Measurements from ENCODE around the gene ALDH1L2.
"Not testable (repeated sequence)": the region's sequence is repeated elsewhere in the genome, so short reads cannot be mapped to it uniquely, and the experiment has no call there.

ALDH1L2 gene

GRCh38 chr12:105030820-105031807, 53.1 kb downstream of the ALDH1L2 start:
- DNase-seq: no peak

GRCh38 chr12:105026411-105026810, 57.8 kb downstream of the ALDH1L2 start:
- DNase-seq: no peak

DNA sequence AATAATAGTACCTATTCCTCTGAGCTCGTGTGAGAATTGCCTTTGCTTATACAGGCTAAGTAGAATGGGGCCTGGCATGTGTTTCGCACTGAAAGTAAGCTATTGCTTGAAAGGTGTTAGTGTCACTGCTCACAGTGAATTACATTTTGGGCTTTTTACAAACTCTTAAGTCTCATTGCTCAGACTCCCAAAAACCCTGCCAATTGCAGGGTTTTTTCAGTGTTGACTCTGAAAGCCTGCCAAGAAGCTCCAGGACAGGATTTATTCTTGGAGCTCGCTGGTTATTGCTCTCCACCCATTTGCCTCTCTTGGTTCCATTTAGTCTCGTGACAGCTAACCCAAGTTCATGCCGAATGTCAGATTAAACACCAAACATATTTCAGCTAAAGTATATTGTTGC, 58.4 kb downstream of the ALDH1L2 start:
- DNase-seq: no peak

DNA sequence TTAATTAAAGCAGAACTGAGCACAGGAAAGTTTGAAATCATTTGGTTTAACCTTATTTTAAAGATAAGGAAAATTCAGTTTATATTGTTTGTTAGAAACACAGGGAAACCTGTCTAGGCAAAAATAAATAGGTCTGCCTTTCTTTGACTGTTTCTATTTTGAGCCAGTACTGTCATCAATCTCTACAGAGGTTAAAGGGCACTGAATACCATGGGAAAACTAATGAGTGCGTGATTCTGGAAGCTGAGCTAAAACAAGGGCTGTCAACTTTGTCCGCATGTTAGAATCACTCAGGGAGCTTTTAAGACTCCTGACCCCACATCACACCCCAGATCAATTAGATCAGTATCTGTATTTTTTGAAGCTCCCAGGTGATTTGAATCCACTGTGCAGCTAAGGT, 59.3 kb downstream of the ALDH1L2 start:
- DNase-seq: no peak

- DNase-seq: no peak
These were observed 63.9 kb downstream of the ALDH1L2 start for GRCh38 chr12:105020241-105020962.

GRCh38 chr12:105018776-105019175, 65.5 kb downstream of the ALDH1L2 start:
- DNase-seq: no peak

DNA sequence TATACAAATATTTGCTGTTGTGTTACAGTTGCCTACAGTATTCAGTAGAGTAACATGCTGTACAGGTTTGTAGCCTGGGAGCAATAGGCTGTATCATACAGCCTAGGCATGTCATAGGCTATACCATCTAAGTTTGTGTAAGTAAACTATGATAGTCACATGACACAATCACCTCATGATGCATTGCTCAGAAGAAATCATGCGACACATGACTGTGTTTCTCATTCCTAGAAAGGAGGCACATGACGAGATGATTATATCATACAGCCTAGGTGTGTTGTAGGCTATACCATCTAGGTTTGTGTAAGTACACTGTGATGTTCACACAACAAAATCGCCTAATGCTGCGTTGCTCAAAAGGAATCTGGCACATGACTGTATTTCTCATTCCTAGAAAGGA, 66.2 kb downstream of the ALDH1L2 start:
- DNase-seq: no peak

GRCh38 chr12:105015543-105015942, 68.7 kb downstream of the ALDH1L2 start:
- DNase-seq: no peak

DNA sequence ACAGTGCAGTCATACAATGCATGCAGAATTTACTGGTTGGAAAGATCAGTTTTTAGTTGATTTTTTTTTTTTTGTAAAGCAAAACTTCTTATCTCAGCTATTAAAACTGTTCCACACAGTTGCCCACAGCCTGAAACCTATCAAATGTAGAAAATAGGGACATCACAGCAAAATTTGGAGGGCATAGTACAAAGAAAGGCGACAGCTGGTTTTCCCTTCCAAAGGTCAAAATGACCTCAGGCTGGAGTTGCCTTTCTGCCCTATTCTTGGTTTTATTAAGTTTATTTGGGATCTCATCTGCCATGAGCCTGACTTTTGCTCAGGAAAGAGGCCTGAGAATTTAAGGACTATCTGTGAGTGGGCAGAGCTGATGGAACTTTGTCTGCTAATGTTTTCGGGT, 69.7 kb downstream of the ALDH1L2 start:
- no peak for DNase-seq

- no peak for DNase-seq
These were observed 70.4 kb downstream of the ALDH1L2 start for GRCh38 chr12:105013892-105014291.

DNA sequence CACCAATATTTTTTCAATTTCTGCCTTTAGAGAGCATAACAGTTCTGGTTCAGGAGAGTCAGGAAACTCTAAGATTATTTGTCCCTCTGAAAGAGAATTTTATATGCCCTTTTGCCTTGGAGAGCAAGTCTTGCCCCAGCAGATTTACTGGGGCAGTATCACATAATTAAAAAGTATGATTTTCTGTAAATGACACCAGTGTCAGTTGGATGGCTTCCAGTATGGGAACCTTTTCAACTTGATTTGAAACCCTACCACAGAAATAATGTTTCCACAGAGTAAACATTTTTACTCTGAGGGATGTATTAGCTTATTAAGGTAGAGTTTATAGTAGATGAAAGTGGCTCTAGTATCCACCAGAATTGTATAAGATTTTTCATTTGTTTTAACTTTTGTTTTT, 82.8 kb downstream of the ALDH1L2 start:
- DNase-seq: no peak

DNA sequence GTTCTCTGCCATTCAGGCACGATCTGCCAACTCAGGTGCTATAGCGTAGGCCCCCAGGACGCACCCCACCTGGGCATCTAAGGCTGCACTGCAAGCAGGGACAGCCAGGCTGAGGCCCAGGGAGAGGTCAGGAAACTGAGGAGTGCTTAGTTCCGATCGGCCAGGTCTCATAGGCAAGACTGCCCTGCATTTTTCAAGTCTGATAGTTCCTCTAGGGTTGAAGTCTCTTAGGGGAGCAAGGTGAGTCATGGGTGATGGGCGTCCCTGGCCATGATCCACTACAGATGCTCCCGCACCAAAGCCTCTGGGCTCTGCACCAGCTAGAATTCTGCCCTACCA, 84.9 kb downstream of the ALDH1L2 start:
- DNase-seq: no peak

GRCh38 chr12:104998423-104999346, 85.6 kb downstream of the ALDH1L2 start:
- no peak for DNase-seq

DNA sequence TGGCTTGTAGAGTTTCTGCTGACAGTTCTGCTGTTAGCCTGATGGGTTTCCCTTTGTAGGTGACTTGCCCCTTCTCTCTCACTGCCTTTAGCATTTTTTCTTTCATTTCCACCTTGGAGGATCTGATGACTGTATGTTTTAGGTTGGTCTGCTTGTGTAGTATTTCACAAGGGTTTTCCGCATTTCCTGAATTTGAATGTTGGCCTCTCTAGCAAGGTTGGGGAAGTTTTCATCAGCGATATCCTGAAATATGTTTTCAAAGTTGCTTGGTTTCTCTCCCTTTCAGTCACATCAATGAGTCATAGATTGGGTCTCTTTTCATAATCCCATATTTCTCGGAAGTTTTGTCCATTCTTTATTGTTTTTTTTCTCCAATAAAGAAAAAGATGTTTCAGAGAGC, 86.7 kb downstream of the ALDH1L2 start:
- no peak for DNase-seq

- no peak for DNase-seq
These were observed 89.9 kb downstream of the ALDH1L2 start for GRCh38 chr12:104994336-104994735.

DNA sequence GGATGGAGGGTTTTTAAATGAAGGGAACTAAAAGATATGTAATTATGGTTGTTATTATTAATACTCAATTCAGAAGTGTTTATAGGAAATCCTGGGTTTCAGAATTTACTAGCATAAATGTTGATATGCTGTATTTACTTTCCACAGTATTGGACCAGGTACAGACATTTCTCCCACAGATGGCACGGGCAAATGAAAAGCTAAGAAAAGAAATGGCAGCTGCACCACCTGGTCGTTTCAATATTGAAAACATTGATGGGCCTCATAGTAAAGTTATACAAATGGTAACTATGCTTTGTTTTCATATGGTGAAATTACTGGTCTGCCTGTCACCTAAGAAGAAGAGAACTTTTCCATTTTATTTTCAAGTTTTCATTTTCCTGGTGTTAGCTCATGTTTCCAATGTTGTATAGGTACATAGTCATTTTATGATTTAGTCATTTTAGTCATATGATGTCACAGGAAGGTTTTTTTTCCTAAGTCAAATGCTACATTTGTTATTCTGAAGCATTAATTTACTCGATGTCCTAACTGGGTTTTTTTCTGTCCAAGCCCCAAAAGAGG, 92.6 kb downstream of the ALDH1L2 start:
- no peak for DNase-seq

DNA sequence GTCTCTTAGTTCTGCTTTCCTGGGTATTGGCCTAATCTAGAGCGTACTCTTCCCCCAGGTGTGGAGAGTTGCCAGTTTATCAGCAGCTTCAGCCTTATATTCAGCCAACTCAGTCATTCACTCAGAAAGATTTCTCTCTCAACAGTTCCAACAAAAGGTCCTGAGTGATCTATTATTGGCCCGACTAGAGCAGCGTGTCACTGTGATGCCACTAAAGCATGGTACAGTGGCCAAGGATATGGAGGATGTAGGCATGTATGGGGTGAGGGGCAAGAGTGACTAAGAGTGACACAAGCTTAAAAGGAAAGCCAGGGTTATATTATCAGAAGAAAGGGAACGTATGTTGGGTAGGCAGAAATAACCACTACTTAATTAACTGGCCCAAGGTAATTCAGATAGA, 93.3 kb downstream of the ALDH1L2 start:
- DNase-seq: no peak

GRCh38 chr12:104986022-104986941, 98.0 kb downstream of the ALDH1L2 start, which contains the start of gene NOPCHAP1:
Gene NOPCHAP1, plus strand, starts transcription at chr12:104986316. Its CDS starts 37 bp downstream, at chr12:104986353.
- DNase-seq: peak; percentile 83

DNA sequence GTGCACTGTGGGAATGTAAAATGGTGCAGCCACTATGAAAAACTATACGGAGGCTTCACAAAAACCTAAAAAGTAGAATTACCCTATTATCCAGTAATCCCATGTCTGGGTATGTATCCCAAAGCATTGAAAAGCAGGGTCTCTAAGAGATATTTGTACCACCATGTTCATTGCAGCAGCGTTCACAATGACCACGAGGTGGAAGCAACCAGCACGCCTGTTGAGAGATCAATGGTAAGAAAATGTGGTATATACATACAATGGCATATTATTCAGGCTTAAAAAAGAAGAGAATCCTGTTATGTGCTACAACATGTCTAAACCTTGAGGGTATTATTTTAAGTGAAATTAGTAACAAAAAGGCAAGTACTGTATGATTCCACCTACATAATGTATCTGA, 99.1 kb downstream of the ALDH1L2 start:
- DNase-seq: no peak

DNA sequence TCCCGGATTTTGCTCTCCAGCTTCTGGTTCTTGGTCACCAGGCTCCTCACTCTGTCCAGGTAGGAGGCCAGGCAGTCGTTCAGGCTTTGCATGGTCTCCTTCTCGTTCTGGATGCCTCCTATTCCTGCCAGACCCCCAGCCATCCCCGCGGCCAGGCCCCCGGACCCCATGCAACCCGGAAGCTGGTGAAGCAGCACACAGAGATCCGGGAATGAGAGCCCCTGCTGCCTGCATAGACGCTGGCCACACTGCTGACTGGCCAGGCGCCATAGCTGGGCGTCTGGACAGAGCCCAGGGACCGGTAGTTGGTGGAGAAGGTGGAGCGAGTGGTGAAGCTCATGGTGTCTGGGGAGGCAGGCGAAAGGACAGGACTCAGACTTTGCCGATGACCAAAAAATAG, 106.6 kb downstream of the ALDH1L2 start:
- DNase-seq: not testable (repeated sequence)

GRCh38 chr12:104976703-104977102, 107.6 kb downstream of the ALDH1L2 start:
- DNase-seq: no peak
